NCI-H187 (cell line): ENCODE measurements around the gene TNFSF13B.

Source experiments
- DNase-seq, 2 experiments: peaks; one replicate each; lab custom pipeline; 2025; lab: John Stamatoyannopoulos, UW

The TNFSF13B gene

GRCh38 chr13:108349269-108349668 is 79.8 kb downstream of the TNFSF13B start:
- no peak for DNase-seq

- DNase-seq = peak; percentile 38 to 39
These were observed 81.1 kb downstream of the TNFSF13B start for GRCh38 chr13:108350579-108350978.

- no peak for DNase-seq
These were observed 83.1 kb downstream of the TNFSF13B start for GRCh38 chr13:108352599-108352998.

GRCh38 chr13:108357228-108357627 is 87.7 kb downstream of the TNFSF13B start:
- DNase-seq = no peak
